Cardiac fibroblast (primary cell): ENCODE results near the gene CAPSL.
"Not testable (repeated sequence)": the region's sequence is repeated elsewhere in the genome, so short reads cannot be mapped to it uniquely, and the experiment has no call there.

Source experiments
- DNase-seq, 2 donors: peaks; one replicate each; pipeline versions ENCODE4 v3.0.0 to v3.0.0-alpha.2; 2010; ENCODE audit warnings: low read depth in 2 of 2
- H3K4me3 ChIP-seq, 2 donors: replicated peaks in 1 of 2; 1 replicate in 1 of 2; 2 replicates in 1 of 2; pipeline ENCODE4 v1.5.1; 2011; ENCODE audit warnings: low read depth in 2 of 2, low read length in 2 of 2, mild to moderate bottlenecking in 2 of 2, moderate library complexity in 1 of 2
- CTCF ChIP-seq: IDR thresholded peaks from one replicate; pipeline ENCODE4 v1.5.1; 2011; ENCODE audit warnings: low read depth, mild to moderate bottlenecking, low read length, inconsistent platforms

The CAPSL gene

GRCh38 chr5:35899800-35900199, 38.6 kb downstream of the CAPSL start:
- DNase-seq = no peak
- no peak overlapping the region for H3K4me3 ChIP-seq
- no peak for TF ChIP-seq CTCF

- no peak for TF ChIP-seq CTCF
Observed at GRCh38 chr5:35898952-35899660, 39.3 kb downstream of the CAPSL start.

GRCh38 chr5:35894131-35894530, 44.3 kb downstream of the CAPSL start:
- no peak overlapping the region for H3K4me3 ChIP-seq
- DNase-seq = no peak
- TF ChIP-seq CTCF = no peak

More at GRCh38 chr5:35898952-35899660, 39.3 kb downstream of the CAPSL start:
- no peak for DNase-seq
- H3K4me3 ChIP-seq = no peak overlapping the region

GRCh38 chr5:35892799-35893198, 45.6 kb downstream of the CAPSL start:
- not testable (repeated sequence) for H3K4me3 ChIP-seq, DNase-seq

- no peak for DNase-seq
- no peak for TF ChIP-seq CTCF
- no peak overlapping the region for H3K4me3 ChIP-seq
Observed at GRCh38 chr5:35890021-35891020, 48.1 kb downstream of the CAPSL start.

GRCh38 chr5:35887321-35888100, 50.9 kb downstream of the CAPSL start:
- H3K4me3 ChIP-seq = no peak overlapping the region
- DNase-seq = no peak
- TF ChIP-seq CTCF = no peak
